GM12864 (cell line): ENCODE data around the gene GABRD.

ENCODE experiments used
- DNase-seq: peaks from one replicate; pipeline ENCODE4 v3.0.0-alpha.2; 2011; ENCODE audit warnings: low read depth
- H3K4me3 ChIP-seq: 2 replicates; pipeline ENCODE4 v1.5.1; 2011; ENCODE audit warnings: mild to moderate bottlenecking, low read depth, low read length, control low read depth
- CTCF ChIP-seq: IDR thresholded peaks from 2 replicates; pipeline ENCODE4 v1.5.1; 2011; ENCODE audit warnings: low read depth, mild to moderate bottlenecking, moderate library complexity, low read length, control low read depth, inconsistent platforms; ENCODE audit errors: missing control alignments

The GABRD gene

GRCh38 chr1:2050793-2051682 is 31.9 kb downstream of the GABRD start:
- no peak overlapping the region for H3K4me3 ChIP-seq
- no peak for TF ChIP-seq CTCF
- DNase-seq = no peak

GRCh38 chr1:2052054-2052679 is 33.0 kb downstream of the GABRD start:
- no peak for DNase-seq
- no peak for TF ChIP-seq CTCF
- no peak overlapping the region for H3K4me3 ChIP-seq

GRCh38 chr1:2052756-2053155 is 33.6 kb downstream of the GABRD start:
- no peak overlapping the region for H3K4me3 ChIP-seq
- DNase-seq = no peak
- no peak for TF ChIP-seq CTCF

- no peak for TF ChIP-seq CTCF
- no peak for DNase-seq
- no peak overlapping the region for H3K4me3 ChIP-seq
Measured at GRCh38 chr1:2053217-2053616, 34.1 kb downstream of the GABRD start.

GRCh38 chr1:2053784-2054376 is 34.7 kb downstream of the GABRD start:
- TF ChIP-seq CTCF = no peak
- H3K4me3 ChIP-seq = no peak overlapping the region
- no peak for DNase-seq

- no peak for DNase-seq
- TF ChIP-seq CTCF = no peak
- H3K4me3 ChIP-seq = no peak overlapping the region
Measured at GRCh38 chr1:2054560-2054959, 35.4 kb downstream of the GABRD start.
